NCI-H1694 treated with DMSO at 0.1 percent for 48 hours (cell line): ENCODE measurements around the gene TNFSF11.
"Not testable (repeated sequence)": the region's sequence is repeated elsewhere in the genome, so short reads cannot be mapped to it uniquely, and the experiment has no call there.

Experiments
- DNase-seq: peaks from one replicate; lab custom pipeline; 2025; lab: John Stamatoyannopoulos, UW

The TNFSF11 gene, protein sequence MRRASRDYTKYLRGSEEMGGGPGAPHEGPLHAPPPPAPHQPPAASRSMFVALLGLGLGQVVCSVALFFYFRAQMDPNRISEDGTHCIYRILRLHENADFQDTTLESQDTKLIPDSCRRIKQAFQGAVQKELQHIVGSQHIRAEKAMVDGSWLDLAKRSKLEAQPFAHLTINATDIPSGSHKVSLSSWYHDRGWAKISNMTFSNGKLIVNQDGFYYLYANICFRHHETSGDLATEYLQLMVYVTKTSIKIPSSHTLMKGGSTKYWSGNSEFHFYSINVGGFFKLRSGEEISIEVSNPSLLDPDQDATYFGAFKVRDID

GRCh38 chr13:42574011-42574410 lies at the start of gene TNFSF11:
TSS of gene TNFSF11 (plus strand) at chr13:42574152. CDS start at chr13:42574304, 152 bp downstream.
- DNase-seq, result no peak

DNA sequence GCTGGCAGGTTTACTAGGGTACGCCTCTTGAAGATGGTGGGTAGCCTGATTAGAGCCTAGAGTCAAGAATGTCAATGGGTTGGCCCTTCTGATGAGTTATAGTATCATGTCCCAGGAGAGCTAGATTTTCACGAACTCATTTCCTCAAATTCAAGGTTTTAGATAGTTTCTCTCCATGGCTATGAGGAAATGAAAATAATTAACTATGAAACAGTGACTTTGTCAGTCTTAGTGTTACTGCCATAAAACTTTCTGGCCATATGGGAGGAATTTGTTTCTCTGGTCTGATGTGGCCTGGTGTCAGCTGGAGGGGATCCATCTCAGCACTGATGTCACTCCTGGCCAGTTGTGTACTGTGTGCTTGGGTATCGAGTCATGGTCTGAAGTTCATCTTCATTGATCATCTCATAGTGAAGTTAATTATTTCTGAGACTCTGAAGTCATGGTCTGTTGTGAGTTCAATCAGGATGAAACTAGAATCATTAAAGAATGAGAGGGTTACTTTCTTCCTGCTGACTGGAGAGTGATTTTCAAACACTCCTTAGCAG lies 49.4 kb upstream of the TNFSF11 start:
- DNase-seq, result no peak

- no peak for DNase-seq
Measured at GRCh38 chr13:42525035-42525504, 48.9 kb upstream of the TNFSF11 start.

- no peak for DNase-seq
Measured at GRCh38 chr13:42526276-42526675, 47.7 kb upstream of the TNFSF11 start.

DNA sequence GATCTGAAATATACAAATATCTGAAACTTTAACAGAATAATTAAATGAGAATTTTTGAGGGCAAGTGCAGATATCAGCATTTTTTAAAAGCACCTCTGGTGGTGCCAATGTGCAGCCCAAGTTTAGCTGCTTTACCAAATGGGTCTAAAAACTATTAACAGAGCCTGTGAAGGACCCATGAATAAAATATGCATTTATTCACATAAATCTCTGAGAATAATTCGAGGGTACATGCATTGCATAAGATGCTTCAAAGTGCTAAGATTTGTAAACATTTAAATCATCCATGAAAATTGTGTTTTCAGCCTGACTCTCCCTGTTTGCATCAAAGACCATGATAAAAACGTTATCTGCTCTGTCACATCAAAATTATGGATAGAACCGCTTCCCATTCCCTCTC lies 47.1 kb upstream of the TNFSF11 start:
- DNase-seq, result no peak

DNA sequence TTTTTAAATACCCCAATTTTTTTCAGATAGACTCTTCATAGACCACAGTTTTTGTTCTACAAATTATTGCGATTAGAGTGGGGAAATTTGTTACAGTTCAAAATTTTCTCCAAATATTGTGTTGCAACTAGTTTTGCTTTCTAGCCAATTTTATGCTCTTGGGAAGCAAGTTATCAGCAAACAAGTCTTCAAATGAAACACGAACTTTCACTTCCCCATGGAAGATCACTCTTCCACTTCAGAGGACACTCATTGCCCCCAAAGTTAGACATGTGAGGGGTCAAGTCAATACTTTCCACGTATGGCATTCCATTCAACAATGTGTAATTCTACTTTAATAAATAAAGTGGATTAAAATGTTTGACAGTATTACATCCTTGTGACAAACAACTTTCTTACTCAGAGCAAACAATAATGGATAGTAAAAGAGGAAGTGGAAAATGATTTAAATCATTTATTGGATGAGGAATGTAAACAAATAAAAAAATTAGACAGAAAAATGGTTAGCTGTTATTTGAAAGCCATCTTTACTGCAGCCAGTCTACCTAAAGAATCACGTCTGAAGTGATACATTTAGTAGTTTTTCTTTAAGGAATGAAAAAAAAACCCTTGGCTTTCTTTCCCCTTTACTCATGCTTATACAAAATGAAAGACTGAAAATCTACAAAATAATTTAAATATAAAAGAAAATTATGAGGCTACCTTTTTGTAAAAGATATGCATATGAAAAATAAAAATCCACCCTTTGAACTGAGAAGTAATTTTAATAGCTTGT lies 41.2 kb upstream of the TNFSF11 start:
- no peak for DNase-seq

DNA sequence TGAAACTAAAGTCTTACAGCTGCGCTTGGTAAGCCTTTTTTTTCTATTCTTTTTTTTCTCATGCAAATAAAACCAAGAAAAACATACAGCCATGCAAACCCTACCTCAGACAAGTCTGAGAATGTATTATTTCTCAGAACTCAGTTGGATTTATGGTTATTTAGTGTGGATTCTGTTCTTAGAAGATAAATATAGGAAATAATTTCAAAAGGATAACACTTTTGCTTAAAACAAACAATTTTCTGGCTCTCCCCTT lies 40.7 kb upstream of the TNFSF11 start:
- DNase-seq, result no peak

DNA sequence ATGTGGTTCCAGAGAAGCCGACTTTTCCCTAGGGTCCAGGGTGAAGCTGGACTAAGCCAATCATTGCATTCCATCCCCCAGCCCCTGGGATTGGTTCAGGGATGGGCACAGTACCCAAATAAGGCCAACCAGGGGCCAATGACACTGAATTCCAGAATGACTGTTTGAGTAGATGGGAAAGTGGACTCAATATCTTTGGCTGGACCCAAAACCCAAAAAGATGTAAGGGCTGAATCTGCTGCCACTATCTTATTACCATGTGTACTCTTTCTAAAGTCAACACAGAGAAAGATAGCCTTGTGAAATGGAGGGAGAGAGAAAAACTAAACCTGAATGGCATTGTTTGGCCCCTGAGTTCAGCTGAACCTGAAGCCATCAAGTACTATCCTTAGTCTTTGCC lies 39.2 kb upstream of the TNFSF11 start:
- DNase-seq, result no peak

DNA sequence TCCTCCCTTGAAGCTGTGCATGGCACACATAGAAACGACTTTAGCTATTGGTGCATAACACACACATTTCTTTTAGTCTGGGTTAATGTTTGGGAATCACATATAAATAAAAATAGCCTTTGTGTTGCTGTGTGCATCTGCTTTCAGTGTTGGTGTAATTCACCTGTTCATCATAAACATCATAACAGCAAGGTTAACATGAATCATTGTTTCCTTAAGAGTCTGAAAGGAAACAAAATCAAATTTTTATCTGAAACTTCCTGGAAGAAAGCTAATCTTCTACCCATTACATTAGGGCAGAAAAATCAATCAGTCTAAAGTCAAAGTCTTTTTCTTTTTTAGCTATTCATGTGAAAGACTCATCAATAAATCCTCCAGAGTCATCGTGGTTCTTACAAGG lies 35.0 kb upstream of the TNFSF11 start:
- no peak for DNase-seq

DNA sequence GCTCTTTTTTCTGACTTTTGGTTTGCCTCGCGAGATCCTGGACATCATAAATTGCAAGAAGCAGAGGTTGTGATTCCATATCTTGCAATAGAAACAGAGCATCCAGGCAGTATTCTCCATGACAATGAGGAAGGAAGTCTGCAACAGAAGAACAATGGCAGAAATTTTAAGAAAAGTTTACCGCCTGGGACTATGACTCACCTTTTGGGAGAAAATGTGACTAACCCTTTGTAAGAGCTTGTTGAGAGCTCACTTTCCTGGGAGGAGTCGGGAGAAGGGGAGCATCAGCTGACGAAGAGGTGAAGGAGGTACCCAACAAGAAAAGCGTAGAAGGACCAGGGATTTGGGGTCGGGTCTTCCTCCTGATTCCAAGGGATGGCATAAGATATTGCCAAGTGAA lies 34.3 kb upstream of the TNFSF11 start:
- no peak for DNase-seq

GRCh38 chr13:42543215-42543797 lies 30.6 kb upstream of the TNFSF11 start:
- DNase-seq, result no peak

DNA sequence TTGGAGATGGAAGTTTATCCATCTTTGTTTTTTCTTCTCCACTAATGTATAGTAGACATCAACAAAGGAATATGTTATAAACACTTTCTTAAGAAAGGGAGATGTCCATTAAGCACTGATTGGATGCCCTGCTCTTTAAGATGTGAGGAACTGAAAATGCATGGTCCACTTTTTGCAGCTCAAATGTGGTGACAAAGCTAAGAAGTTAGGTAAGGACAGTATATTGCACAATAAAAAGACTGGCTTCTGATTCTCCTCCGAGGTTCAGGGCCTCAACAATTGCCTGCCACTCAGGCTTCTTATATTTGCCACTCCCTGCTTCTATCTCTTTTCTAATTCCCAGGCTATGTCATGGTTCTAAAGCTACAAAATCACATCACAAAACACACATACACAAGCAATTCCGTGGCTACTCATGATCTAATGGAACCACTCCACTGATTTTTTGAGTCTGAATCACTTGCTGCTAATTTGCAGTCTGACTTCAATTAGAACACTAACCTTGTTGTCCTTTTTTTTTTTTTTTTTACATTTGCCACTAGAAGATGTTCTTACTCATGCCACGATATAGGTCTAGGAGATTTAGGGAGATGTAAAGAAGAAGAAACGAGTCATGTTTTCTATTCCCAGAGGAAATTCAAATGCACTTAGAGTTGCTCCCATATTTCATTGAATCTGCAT lies 29.6 kb upstream of the TNFSF11 start:
- DNase-seq, result no peak

- DNase-seq, result no peak
Measured at GRCh38 chr13:42545842-42546241, 28.1 kb upstream of the TNFSF11 start.

DNA sequence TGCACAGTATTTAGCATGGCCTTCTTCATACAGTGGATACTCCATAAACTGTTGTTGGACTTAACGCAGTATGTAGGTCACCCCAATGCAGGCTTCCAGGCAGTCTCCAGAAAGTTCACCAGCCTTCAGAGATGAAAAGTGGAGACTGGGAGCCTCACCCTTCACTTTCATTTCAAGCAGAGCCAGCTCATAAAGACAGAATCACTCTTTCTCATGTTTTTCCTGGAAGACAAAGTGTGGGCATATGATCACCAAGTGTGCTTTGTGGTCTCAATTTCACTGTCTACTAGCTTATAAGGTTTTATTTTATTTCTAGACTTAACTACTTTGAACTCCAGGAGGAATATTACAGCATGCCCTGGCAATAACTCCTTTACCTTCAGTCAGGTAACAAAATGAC lies 26.3 kb upstream of the TNFSF11 start:
- no peak for DNase-seq

GRCh38 chr13:42548731-42549551 lies 25.0 kb upstream of the TNFSF11 start:
- no peak for DNase-seq

DNA sequence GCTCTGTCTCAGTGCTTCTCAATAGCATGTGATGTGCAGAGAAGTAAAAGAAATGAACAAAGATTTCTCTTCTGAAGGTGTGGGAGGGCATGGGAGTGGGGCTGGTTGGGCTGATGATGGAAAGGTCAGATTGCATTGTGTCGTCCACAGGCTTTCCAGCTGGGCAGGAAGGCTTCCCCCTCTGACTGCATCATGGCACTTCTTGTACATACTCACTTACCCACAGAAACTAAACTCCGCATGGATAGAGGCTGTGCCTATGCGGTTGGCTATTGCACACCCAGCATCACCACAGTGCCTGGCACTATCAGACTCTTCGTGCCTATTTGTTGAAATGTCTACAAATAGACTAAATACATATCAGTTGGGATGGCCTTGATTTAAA lies 24.4 kb upstream of the TNFSF11 start:
- DNase-seq, result no peak

DNA sequence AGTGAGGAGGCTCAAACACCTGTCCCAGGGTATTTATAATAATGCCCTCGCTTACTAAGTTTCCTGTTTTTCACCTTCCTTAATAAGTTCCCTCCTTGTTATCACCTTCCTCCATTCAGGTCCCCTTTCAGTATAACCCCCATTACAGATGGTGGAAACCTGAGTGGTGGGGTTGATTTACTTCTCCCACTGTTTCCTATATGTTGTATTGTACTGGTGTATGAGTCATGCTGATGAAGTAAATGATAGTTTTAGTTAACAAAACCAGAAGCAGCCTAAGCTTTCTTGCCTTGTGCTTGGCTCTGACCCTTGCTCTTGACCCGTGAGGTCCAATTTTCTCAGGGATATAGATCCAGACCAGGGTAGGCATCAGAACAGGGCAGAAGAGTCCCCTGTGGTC lies 22.3 kb upstream of the TNFSF11 start:
- DNase-seq, result no peak

DNA sequence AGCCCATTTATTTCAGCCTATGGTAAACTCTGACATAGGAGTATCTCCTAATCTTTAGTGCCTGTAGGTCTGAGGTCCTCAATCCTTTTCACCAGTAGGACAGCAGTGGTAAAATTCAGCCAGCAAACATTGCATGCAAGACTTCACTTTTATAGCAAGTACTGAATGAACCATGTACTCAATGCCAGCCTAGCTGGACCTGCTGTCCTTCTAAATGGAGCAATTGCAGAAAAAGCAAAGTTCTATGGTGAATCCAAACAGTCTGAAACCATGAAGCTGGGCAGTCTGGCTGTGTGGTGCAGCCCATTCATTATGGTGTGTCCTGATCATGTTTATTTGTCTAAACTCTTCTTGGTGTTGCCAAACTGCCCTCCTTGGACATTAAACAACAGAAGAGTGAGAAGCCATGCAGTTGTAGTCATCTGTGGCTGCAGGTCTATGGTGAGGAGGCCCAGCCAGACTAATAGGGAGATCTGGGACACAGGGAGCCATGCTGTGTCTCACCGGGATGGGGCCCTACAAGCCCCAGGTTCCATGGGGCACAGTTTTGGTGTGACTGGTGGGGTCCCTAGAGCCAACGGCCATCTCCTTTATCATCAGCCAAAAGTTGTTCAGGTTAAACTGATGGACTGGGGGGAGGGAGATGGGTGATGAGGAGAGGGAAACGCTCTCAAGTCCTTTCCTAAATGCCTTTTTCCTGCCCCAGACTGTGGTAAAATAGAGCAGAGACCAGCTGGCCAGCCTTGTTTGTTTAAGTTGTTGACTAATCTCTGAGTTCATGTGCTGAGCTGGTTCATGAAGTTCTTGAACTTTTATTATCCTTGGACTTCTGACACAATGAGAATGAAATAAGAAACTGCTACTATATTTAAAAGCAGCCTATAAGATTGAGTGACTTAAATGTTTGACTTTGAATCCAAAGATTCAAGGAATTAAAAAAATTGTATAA lies 20.6 kb upstream of the TNFSF11 start:
- DNase-seq, result no peak

DNA sequence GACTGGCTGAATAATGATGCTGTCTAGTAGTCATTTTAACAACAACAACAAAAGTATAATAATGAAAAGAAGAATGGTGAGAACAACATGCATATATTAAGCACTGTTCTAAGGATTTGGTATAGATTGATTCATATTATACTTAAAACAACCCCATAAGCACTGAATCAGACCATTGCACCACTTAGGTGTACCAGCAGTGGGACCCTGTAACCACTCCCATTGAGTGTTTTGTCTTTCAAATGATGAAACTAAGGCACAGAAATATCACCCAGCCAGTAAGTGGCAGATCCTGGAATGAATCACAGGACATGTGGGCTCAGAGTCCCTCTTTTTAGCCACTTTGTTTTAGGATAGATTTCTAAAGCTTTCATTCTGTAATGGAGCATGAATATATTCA lies 14.9 kb upstream of the TNFSF11 start:
- DNase-seq, result no peak

DNA sequence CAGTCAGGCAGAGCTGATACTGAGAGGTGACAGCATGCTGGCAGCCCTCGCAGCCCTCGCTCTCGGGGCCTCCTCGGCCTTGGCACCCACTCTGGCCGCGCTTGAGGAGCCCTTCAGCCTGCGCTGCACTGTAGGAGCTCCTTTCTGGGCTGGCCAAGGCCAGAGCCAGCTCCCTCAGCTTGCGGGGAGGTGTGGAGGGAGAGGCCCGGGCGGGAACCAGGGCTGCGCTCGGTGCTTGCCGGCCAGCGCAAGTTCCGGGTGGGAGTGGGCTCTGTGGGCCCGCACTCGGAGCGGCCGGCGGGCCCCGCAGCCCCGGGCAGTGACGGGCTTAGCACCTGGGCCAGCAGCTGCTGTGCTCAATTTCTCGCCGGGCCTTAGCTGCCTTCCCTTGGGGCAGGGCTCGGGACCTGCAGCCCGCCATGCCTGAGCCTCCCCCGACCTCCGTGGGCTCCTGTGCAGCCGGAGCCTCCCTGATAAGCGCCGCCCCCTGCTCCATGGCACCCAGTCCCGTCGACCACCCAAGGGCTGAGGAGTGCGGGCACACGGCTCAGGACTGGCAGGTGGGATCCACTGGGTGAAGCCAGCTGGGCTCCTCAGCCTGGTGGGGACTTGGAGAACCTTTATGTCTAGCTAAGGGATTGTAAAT lies 14.3 kb upstream of the TNFSF11 start:
- DNase-seq, result not testable (repeated sequence)
